Measurements from ENCODE around the gene PRDM16. TPM values are rescaled to one million over a fixed set of nuclear protein-coding genes. Genes with fewer than 3 reads are reported as not detected.

PRDM16 gene
- total RNA-seq, 4 donors from 2014 or later: 0.08 to 0.19 (median 0.12) TPM

- no peak overlapping the region for H3K4me3 ChIP-seq
- H3K4me1 ChIP-seq: peaks cover 0 to 5% (median 0%) of the 10 kb centered on the region in 3 donors
- DNase-seq: no peak
- intact Hi-C loops (cut with DNase I): no loop called here
- WGBS, 2 donors: 66 to 71% methylated on average over 22 to 33 of the region's 40 CpGs
- H3K9me3 ChIP-seq: no peaks in the 10 kb centered on the region
- no peak for TF ChIP-seq POLR2A (IDR thresholded peaks at IDR 0.05)
- peaks cover 0 to 12% (median 0%) of the 10 kb centered on the region in 4 donors for H3K27me3 ChIP-seq
- H3K27ac ChIP-seq: no peak overlapping the region
- H3K36me3 ChIP-seq: no peaks in the 10 kb centered on the region
Measured at GRCh38 chr1:3198371-3199271, 129.6 kb downstream of the PRDM16 start.

GRCh38 chr1:3204725-3205124 is 135.7 kb downstream of the PRDM16 start:
- H3K4me3 ChIP-seq: no peak overlapping the region
- no peak overlapping the region for H3K27ac ChIP-seq
- H3K36me3 ChIP-seq: no peaks in the 10 kb centered on the region
- DNase-seq: no peak
- 42% methylated on average over 8 to 11 of the region's 20 CpGs for WGBS, 2 donors
- intact Hi-C loops (cut with DNase I): no loop called here
- H3K27me3 ChIP-seq: peaks cover 0 to 26% (median 0%) of the 10 kb centered on the region in 4 donors
- no peaks in the 10 kb centered on the region for H3K4me1 ChIP-seq
- H3K9me3 ChIP-seq: no peaks in the 10 kb centered on the region
- TF ChIP-seq POLR2A (IDR thresholded peaks at IDR 0.05): no peak
- TF ChIP-seq CTCF (IDR thresholded peaks at IDR 0.05): no peak

- Histone ChIP-seq H3K4me1 (no peaks in the 10 kb centered on the region), H3K36me3 (no peaks in the 10 kb centered on the region), H3K4me3 (no peak overlapping the region), H3K9me3 (no peaks in the 10 kb centered on the region), H3K27me3 (peaks cover 0 to 26% (median 0%) of the 10 kb centered on the region in 4 donors), H3K27ac (no peak overlapping the region)
- intact Hi-C loops (cut with DNase I): no loop called here
- no peak for TF ChIP-seq POLR2A (IDR thresholded peaks at IDR 0.05)
- TF ChIP-seq CTCF (IDR thresholded peaks at IDR 0.05): no peak
- 92 to 93% methylated on average over 3 to 9 of the region's 13 CpGs for WGBS, 2 donors
- DNase-seq: no peak
Measured at GRCh38 chr1:3205815-3206214, 136.8 kb downstream of the PRDM16 start.

DNA sequence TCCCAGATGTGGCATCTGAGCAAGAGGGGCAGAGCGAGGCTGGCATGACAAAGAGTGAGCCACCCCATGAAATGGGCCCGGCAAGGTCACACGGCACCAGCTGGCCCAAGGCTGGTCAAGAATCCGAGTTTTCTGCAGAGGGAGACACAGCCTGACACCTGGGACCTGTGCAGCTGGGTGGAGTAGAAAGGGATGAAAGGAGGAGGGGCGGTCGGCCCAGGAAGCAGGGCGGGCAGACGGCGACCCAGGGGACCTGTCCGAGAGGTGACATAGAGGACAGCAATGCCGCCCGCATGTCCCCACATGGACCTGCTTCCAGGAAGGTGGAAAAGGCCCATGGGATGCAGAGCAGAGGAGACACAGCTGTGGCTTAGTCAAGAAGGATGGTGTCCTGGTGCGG is 137.7 kb downstream of the PRDM16 start:
- H3K4me1 ChIP-seq: no peaks in the 10 kb centered on the region
- TF ChIP-seq POLR2A (IDR thresholded peaks at IDR 0.05): no peak
- TF ChIP-seq CTCF (IDR thresholded peaks at IDR 0.05): no peak
- intact Hi-C loops (cut with DNase I): no loop called here
- 81 to 84% methylated on average over 9 to 13 of the region's 13 CpGs for WGBS, 2 donors
- peaks cover 0 to 26% (median 0%) of the 10 kb centered on the region in 4 donors for H3K27me3 ChIP-seq
- no peaks in the 10 kb centered on the region for H3K36me3 ChIP-seq
- no peaks in the 10 kb centered on the region for H3K9me3 ChIP-seq
- DNase-seq: no peak
- H3K4me3 ChIP-seq: no peak overlapping the region
- no peak overlapping the region for H3K27ac ChIP-seq

GRCh38 chr1:3207217-3207848 is 138.3 kb downstream of the PRDM16 start:
- TF ChIP-seq POLR2A (IDR thresholded peaks at IDR 0.05): no peak
- no peak for TF ChIP-seq CTCF (IDR thresholded peaks at IDR 0.05)
- Histone ChIP-seq H3K36me3 (no peaks in the 10 kb centered on the region), H3K9me3 (no peaks in the 10 kb centered on the region), H3K27me3 (peaks cover 0 to 26% (median 0%) of the 10 kb centered on the region in 4 donors), H3K27ac (no peak overlapping the region), H3K4me1 (no peaks in the 10 kb centered on the region), H3K4me3 (no peak overlapping the region)
- intact Hi-C loops (cut with DNase I): no loop called here
- DNase-seq: no peak
- 66 to 69% methylated on average over 21 to 25 of the region's 26 CpGs for WGBS, 2 donors
